HG02759 (cell line): Measurements from ENCODE around the gene NMT1.
"Not testable (repeated sequence)": the region's sequence is repeated elsewhere in the genome, so short reads cannot be mapped to it uniquely, and the experiment has no call there.

Experiments used
- ATAC-seq: cut with Tn5 transposase; IDR thresholded peaks from one replicate; pipeline ENCODE4 v1.9.1; 2021; ENCODE audit warnings: mild to moderate bottlenecking, moderate library complexity; ENCODE audit not compliant: unreplicated experiment

NMT1 gene

GRCh38 chr17:45036691-45037090, 24.4 kb upstream of the NMT1 start:
- no peak for ATAC-seq

DNA sequence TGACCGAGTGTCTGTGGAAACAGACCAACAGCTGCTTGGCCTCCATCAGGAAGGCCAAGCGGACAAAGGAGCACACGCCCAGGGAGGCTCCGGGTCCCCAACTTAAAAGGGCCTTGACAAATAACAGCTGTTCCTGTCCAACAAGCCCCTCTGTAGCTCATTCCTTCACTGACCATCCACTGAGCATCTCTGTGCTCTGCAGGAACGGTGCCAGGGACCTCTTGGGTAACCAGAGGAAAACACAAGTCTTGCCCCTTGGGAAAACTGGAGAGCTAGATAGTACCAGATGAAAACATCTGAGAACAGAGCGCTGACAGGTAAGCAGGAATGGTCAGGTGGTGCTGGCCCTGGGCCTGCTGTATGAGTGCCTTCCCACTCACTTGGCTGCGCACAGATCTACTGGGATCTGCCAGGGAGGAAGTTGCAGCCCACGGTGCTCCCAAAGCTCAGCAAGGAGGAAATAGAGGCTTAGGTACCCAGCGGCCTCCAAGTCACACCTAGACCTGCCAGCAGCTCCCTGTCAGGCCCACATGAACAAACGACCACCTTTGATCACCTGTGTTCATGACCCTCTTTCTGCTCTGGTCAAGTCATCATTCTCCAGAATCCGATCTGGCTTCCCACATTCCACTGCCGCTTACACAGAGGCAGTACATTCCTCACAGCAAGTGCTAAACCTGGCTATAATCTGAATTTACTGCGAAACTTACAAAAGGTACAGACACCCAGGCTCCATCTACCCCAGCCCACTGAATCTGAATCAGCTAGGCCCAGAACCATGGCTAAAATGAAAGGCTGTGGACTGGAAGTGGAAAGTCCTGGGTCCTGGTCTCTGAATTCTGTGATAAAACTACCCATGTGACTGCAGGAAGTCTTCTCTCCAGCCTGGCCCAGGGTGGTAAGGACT, 22.1 kb upstream of the NMT1 start:
- ATAC-seq: no peak

DNA sequence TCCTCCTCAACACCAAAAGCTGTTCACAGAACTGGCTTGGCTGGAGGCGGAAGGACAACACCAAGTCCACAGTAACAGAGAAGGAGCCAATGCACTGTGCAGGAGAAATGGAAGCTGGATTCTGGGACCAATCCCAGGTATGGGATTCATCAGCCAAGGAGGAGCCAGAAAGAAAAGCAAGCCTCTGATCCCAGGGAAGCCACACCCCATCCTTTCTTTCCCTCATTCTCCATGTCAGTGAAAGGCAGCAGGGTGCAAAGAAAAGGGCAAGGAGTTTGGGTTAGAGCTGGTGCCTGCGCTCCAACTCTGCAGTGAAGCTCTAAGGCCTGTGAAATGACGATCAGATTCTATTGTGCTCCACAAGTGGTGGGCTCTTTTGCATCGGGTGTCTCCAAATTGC, 20.7 kb upstream of the NMT1 start:
- ATAC-seq: no peak

- ATAC-seq: no peak
Measured at GRCh38 chr17:45042346-45043120, 18.6 kb upstream of the NMT1 start.

DNA sequence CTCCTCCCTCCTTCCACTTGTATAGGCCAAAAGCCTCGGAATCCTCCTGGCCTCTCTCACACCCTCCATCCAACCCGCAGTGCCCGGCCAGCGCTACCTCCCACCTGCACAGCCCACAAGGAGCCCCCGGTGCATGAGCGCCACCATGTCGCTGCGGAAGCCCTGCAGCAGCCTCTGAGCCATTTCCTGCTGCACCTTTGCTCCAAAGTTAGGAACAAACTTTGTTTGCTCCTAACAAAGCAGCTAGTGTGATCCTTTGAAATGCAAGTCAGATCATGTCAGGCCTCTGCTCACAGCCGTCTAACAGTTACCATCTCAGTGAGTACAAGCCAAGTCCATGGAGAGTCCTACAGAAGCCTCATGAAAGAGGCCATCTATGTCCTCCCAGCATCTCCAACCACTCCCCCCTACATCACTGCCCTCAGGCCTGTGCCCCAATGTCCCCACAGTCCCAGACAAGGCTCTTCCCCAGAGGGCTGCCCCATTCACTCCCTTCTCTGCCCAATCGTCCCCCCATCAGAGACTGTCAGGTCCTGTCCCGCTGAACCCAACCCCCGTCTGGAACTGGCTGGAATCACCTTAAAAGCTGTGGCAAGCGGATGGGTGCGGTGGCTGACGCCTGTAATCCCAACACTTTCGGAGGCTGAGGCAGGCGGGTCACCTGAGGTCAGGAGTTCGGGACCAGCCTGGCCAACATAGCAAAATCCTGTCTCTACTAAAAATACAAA, 17.1 kb upstream of the NMT1 start:
- no peak for ATAC-seq

DNA sequence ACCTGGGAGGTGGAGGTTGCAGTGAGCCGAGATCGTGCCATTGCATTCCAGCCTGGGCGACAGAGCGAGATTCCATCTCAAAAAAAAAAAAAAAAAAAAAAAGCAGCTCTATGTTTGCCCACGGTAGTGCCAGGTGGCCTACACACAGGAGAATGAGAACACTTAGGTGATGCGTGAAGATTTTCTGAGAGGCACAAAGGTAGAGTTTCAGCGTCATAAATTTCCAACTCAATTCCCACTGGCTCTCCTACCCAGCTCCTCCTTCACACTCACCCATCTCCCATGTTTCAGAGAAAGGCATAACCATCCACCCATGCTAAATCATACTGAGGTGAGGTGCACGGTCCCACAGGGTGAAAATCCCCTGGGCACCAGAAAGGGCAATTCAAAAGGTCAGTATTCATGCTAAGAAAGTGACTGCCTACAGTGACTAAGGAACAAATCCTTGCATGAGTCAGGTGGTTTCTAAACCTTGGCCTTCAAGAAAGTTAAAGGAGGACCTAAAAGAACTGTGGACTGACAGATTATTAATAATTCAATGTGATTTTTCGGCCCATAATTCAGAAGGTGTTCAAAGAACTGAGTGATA, 14.5 kb upstream of the NMT1 start:
- ATAC-seq: no peak

- no peak for ATAC-seq
Measured at GRCh38 chr17:45048795-45049563, 12.1 kb upstream of the NMT1 start.

GRCh38 chr17:45050481-45051059, 10.5 kb upstream of the NMT1 start:
- no peak for ATAC-seq

DNA sequence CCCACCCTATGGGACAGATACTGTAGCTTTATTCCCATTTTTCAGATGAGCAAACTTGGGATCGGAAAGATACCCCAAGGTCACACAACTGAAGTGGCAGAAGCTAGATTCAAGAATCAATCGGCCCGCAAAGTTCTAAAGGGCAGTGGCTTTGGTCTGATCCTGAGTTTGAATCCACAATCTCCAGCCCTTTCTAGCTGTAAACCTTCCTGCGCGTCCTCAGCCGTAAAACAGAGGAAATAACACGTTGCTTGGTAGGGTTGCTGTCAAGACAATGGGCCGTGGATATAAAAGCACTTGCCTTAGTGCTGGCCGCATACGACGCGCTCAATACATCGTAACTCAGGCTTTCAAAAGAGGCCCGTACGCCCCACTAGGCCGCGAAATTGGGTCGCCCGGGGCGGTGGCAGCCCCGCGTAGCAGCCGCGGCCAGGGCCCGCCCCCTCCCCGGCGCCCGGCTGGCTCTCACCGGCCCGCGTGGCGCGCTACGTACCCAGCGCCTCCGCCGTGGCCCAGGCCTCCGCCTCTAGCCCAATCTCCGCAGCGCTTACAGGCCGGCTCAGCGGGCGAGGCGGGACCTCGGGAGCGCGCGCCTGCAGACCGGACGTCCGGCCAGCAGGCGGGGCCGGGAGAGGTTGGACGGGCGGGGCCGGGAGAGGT, 9.9 kb upstream of the NMT1 start, which contains the start of gene DCAKD:
DCAKD (minus strand) TSS at position 573 of the 660 bp plus-strand sequence. CDS start 16,747 bp downstream, outside the sequence.
- peak; percentile 97 for ATAC-seq

DNA sequence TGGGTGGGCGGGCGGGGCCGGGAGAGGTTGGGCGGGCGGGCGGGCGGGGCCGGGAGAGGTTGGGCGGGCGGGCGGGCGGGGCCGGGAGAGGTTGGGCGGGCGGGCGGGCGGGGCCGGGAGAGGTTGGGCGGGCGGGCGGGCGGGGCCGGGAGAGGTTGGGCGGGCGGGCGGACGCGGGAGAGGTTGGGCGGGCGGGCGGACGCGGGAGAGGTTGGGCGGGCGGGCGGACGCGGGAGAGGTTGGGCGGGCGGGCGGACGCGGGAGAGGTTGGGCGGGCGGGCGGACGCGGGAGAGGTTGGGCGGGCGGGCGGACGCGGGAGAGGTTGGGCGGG, 9.4 kb upstream of the NMT1 start:
- ATAC-seq: not testable (repeated sequence)

GRCh38 chr17:45052052-45052772, 8.9 kb upstream of the NMT1 start:
- no peak for ATAC-seq

GRCh38 chr17:45060382-45060796, 728 bp upstream of the NMT1 start:
- no peak for ATAC-seq

- ATAC-seq: no peak
Measured at GRCh38 chr17:45061606-45062205, 589 bp downstream of the NMT1 start.

GRCh38 chr17:45063198-45063597, 2.1 kb downstream of the NMT1 start:
- no peak for ATAC-seq

- no peak for ATAC-seq
Measured at GRCh38 chr17:45067637-45068036, 6.5 kb downstream of the NMT1 start.

- ATAC-seq: no peak
Measured at GRCh38 chr17:45070001-45070400, 8.9 kb downstream of the NMT1 start.

GRCh38 chr17:45070809-45071208, 9.7 kb downstream of the NMT1 start:
- no peak for ATAC-seq

- no peak for ATAC-seq
Measured at GRCh38 chr17:45073414-45074070, 12.4 kb downstream of the NMT1 start.
